SIG-M5 treated with dmso at 0.1 percent for 504 hours (cell line): Measurements from ENCODE around the gene FGR.

Source experiments
- DNase-seq: peaks from one replicate; lab custom pipeline; 2025; ENCODE audit not compliant: unreplicated experiment; lab: John Stamatoyannopoulos, UW

The FGR gene

GRCh38 chr1:27601771-27602461 lies 33.1 kb downstream of the FGR start:
- no peak for DNase-seq

DNA sequence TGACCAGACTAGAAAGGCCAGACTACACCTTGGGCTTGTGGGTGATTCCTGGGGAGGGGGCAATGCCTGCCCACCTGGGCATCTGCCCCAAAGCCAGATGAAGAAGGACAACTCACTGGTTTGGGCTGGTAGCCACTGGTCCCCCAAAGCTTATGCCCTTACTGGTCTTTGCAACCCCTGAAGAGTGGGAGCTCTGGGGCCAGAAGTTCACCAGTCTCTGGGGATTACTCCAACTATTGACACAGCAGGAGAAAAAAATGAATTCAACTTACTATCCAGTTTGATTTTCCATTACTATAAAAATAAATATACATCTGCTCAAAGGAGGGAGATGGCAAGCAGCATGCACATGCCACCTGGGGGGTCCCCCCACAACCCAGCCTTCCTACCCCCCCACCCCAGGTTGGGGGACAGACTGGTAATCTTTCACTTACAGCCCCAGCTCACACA lies 33.6 kb downstream of the FGR start:
- no peak for DNase-seq

DNA sequence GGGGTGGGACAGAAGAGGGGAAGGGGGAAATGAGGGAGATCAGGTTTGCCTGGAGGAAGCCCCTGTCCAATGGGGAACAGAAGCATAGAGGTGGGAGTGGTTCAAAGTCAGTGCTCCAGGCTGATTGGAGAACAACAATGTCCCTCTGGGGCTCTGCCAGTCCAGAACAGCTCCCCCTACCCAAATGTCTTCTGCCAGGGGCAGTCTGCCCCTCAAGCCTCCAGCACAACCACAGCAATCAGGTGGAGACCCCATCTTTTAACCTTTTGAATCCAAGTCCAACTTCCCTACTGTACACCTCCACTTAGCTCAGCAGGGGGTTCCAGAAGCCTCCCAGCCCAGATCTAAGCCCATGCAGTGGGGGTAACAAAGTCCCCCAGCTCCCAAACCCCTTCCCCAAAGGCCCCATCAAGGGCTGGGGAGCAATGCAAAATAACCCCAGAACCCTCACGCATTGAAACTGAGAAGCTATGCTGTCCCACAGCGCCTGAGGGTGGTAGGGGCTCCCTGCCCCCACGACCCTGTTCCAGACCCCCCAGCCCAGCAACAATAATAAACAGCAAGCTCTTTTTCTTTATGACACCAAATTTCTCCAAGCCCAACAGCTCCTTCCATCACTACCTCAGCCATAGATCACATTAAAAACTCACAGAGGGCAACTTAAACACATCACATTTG lies 34.3 kb downstream of the FGR start:
- DNase-seq: no peak

- no peak for DNase-seq
Observed at GRCh38 chr1:27599605-27600497, 35.1 kb downstream of the FGR start.

DNA sequence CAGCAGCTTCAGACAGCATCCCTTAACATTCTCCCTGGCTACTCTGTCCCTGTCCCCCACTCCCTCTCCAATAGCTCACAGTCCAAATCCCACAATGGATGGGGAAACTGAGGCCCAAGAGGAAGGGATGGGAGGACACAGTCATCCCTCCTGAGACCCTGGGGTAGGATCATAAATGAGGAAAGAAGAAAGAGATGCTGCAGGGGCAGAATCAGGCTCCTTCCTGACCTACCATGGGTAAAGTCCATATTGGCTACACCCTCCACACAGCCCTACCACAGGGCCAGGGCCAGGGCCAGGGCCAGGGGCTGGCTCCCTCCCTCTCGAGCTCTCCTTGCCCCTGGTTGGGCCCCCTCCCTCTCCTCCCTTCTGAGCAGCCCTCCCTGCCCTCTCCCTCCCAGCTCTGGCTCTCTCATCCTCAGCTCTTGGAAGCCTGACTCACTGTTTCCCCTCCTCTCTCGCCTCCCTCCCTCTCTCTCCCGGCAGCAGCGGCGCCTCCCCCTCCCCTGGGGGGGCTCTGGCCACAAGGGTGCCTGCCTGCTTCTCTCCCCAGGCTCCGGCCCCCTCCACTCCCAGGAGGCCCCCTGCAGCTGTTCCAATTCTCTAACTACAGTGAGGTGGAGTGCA lies 36.0 kb downstream of the FGR start:
- DNase-seq: peak; percentile 24

DNA sequence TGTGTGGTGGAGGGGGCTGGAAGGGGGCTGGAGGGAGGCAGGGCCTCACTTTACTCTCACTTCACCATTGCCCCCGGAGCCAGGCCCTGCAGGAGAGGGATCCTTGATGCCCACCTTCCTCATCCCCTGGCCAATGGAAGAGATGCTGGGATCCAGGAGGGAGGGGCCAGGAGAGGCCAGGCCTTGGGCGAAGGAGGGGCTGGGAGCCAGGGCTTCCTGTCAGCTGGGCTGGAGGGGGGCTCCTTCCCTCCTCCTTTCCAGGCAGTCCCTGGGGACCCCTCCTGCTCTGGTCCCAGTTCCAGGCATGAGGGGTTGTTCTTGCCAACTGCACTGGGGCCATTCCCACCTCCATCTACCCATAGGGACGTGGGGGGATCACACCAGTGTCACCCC lies 36.7 kb downstream of the FGR start:
- DNase-seq: no peak

DNA sequence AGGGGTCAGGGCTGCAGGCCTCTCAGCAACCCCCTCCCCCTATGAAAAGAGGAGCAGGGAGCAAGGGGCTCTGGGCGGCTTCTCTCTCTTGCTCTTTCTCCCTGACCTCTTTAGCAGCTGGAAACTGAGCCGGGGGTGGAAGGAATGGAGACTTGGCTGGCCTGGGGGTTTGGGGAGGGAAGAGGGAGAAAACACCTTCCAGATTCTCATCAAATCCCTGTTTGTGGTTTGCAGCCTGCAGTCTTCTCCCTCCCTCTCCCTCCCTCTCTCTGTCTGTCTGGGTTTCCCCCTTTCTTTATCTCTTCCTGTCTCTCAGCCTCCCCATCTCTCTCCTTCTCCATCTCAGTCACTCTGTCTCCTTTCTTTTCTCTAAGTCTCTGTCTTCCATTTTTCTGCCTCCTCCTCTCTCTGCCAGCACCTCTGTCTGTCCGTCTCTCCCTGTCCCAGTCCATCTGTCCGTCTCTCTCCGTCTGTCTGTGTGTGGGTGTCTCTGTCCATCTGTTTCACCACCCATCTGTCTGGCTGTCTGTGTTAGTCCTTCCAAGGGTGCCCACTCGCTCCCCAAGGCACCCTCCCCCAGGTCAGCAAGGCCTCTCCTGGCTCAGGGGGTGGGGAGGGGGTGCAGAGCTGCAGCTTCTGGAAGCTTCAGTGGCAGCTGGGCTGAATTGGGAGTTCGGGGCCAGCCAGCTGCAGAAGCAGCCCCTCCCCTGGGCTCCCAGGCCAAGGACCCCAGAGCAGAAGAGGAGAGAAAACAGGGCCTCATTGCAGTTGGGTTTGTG lies 37.3 kb downstream of the FGR start:
- no peak for DNase-seq

DNA sequence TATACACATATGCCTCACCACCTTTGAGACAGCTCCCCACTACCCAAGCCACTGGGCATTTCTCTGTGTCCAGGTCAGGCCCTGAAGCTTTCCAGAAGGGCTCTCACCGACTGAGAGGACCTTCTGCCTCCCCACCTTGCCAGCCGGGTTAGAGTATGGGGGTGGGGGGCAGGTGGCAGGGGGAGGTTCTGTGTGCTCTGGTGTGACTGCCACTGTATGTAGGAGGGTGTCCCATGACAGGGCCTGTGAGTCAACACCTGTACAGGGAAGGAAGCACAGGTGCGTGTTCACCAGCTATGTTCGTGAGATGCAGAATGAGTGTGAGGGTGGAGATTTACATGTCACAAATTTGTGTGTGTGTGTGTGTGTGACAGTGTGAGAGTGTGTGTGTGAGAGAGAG lies 38.0 kb downstream of the FGR start:
- DNase-seq: no peak

DNA sequence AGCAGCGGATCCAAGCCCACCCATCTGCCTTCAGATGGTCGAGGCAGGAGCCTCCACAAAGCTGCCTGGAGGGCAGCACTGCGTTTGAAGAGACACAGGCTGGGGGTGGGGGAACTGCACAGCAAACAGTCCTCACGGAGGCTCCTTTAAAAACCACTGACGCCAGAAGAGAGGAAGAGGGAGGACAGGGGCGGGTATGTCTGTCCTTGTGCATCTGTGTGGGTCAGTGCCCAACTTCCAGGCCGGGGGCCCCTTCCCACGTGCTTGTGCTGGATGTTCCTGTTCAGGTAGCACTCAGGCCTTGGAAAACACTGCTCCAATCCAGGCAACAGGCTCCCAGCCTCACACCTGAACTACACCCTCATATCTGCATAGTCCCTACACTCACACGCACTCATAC lies 38.7 kb downstream of the FGR start:
- DNase-seq: no peak

GRCh38 chr1:27595597-27595996 lies 39.4 kb downstream of the FGR start:
- no peak for DNase-seq

DNA sequence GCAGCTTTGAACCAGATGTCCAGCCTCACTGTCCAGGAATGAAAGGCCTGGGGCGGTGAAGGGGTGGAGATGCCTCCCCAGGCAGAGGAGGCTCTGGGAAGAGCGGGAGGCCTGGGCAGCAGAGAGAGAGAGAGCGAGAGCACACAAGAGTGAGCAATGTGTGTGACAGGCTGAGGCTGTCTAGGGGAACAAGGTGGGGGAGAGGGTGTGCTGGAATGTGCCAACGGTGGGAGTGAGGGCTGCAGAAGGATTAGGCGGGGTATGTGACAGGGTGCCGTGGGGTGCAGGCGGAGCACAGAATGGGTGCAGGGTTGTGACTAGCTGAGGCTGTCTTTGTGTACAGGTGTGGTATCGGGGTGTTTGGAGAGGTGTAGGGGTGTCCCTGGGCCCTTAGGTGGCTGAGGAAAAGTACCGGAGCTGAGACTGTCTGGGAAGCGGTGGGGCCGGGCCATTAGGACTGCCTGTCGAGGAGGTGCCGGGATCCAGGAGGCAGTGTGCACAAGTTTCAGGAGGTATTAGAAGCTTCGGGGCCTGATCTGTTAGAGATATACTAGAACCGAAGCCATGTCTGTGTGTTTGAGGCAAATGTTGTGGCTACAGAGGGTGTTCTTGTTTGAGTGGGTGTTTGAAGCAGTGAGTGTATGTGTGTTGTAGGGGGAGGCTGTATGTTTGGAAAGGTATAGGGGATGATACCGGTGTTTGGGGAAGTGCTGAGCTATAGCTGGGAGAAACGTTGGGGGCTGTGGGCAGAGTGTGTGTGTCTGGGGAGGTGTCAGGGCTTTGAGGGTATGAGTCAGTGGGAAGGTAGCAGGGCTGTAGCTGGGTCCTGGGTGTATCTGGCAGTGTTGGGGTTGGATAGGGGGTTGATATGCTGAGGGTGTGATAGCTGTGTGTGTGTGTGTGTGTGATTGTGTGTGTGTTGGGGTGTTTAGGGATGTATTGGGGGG lies 40.1 kb downstream of the FGR start:
- DNase-seq: no peak

GRCh38 chr1:27593678-27594563 lies 41.1 kb downstream of the FGR start:
- DNase-seq: no peak

DNA sequence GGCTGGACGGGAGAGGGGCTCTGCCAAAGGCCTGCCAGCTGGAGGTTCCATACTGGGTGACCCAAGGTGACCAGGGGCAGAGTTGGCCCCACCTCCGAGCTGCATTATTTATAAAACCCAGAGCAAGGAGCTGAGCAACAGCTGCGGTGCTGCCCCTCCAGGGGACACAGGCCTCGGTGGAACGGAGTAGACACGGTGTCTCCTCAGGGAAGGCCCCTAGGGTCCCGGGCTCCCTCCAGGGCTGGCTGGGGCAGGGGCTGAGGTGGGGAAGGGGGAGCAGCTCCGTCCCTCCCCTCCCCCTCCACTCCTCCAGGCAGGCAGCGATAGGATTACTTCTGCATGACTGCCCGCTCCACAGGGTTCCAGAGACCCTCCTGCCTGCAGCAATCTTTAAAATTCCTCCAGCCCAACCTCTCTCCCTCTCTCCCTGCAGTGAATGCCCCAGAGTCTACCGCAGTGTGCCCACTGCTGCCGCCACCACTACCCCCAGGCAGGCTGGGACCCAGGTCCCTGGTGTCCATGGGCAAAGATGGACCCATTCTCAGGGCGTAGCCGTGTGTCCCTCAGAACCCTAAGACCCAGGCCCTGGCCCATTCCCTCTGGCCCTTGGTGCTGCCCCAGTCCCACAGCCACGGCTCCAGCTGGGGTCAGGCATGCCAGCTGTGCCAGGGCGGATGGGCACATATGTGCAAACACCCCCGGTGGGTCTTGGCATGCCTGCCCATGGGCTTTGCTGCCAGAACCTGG lies 41.9 kb downstream of the FGR start:
- DNase-seq: no peak

GRCh38 chr1:27592232-27592930 lies 42.6 kb downstream of the FGR start:
- DNase-seq: no peak

- DNase-seq: no peak
Observed at GRCh38 chr1:27591622-27592021, 43.4 kb downstream of the FGR start.

DNA sequence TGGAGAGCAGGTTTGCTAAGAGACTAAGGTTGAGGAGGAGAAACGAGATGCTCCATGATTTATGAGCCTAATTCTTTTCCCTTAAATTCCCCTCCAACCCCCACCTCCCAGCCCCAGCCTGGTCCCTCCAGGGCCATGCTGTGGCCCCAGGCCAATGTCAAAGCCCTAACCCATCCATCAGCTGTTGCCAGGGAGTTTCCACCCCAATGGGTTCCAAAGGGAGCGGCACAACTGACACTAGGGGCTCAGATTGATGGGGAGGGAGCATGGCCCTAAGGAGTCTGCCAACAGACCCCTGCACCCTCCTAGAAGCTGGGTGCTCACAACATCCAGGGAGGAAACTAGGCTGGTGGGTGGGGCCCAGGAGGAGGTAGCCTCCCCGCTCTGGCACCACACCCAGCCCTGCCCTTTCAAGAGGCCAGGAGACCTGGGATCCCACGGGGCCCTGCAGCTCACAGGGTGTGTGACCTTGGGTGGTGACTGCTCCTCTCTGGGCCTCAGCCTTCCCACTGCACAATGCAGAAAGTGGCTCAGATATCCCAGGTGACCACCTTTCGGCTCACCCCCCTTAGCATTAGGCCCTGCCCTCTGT lies 44.0 kb downstream of the FGR start:
- no peak for DNase-seq
